Endothelial cell of umbilical vein (primary cell): ENCODE data around the gene VIL1. TPM values are rescaled to one million over a fixed set of nuclear protein-coding genes. Genes with fewer than 3 reads are reported as not detected.

Source experiments
- BruUV-seq: library from RNA; stranded (reverse); fragments of 400-500 nt; replicated peaks from 2 replicates; lab custom pipeline; 2021; lab: Mats Ljungman, UMichigan
- CTCF ChIA-PET: fragments of 300-600, 350-600 bp; sonication (Branson Sonifier 250); formaldehyde crosslinking; loops from one replicate; lab custom pipeline; 2021; ENCODE audit warnings: antibody characterized with exemption, inconsistent platforms; lab: Charles Lee
- POLR2A ChIA-PET: fragments of 300-600, 350-600 bp; sonication (Branson Sonifier 250); formaldehyde crosslinking; loops from one replicate; lab custom pipeline; 2021; ENCODE audit warnings: antibody characterized with exemption, inconsistent platforms; lab: Charles Lee
- DNase-seq: peaks from one replicate; pipeline ENCODE4 v3.0.0-alpha.2; 2011; ENCODE audit warnings: low read depth, low spot score
- FAIRE-seq: peaks from 2 replicates; lab custom pipeline; 2011; peaks lifted over from hg19 to GRCh38; lab: Jason Lieb, UNC
- H2AFZ ChIP-seq: 2 replicates; pipeline ENCODE4 v1.6.0; 2012; ENCODE audit warnings: low read depth, low read length, control low read depth, inconsistent platforms
- H3K27ac ChIP-seq: 2 replicates; pipeline ENCODE4 v1.5.1; 2011; ENCODE audit warnings: low read depth, mild to moderate bottlenecking, control low read depth, low read length, moderate library complexity; ENCODE audit not compliant: insufficient read depth
- H3K27me3 ChIP-seq, 2 experiments: 2 replicates each; pipeline versions ENCODE4 v1.6.0 to v1.6.1; 2011; ENCODE audit warnings: low read length in 2 of 2, mixed read lengths in 1 of 2; ENCODE audit not compliant: control insufficient read depth in 2 of 2, insufficient read depth in 2 of 2
- H3K36me3 ChIP-seq, 2 experiments: 2 replicates in 1 of 2; 3 replicates in 1 of 2; pipeline ENCODE4 v1.5.1; 2011; ENCODE audit warnings: low read length in 2 of 2, mild to moderate bottlenecking in 1 of 2, moderate library complexity in 1 of 2; ENCODE audit not compliant: control insufficient read depth in 2 of 2, insufficient read depth in 2 of 2; ENCODE audit errors: extremely low read depth in 1 of 2
- H3K4me1 ChIP-seq: 3 replicates; pipeline ENCODE4 v1.5.1; 2011; ENCODE audit warnings: mild to moderate bottlenecking, low read length; ENCODE audit not compliant: control insufficient read depth, insufficient read depth; ENCODE audit errors: extremely low read depth
- H3K4me2 ChIP-seq: 2 replicates; pipeline ENCODE4 v1.6.1; 2011; ENCODE audit warnings: low read length, control low read depth, mixed read lengths; ENCODE audit not compliant: insufficient read depth
- H3K4me3 ChIP-seq, 3 experiments: fragments of 200-600 bp in 1 of 3; sonication (generic), shearing (Covaris generic) in 1 of 3; replicated peaks in 1 of 3; 2 replicates each; pipeline ENCODE4 v1.5.1; 2011 to 2016; ENCODE audit warnings: control low read depth in 3 of 3, low read length in 3 of 3, mild to moderate bottlenecking in 2 of 3, inconsistent platforms in 1 of 3, low read depth in 1 of 3, moderate library complexity in 1 of 3; ENCODE audit not compliant: insufficient read depth in 1 of 3
- H3K79me2 ChIP-seq: 2 replicates; pipeline ENCODE4 v1.6.0; 2012; ENCODE audit warnings: low read length, inconsistent platforms; ENCODE audit not compliant: control insufficient read depth, insufficient read depth
- H3K9ac ChIP-seq: replicated peaks from 2 replicates; pipeline ENCODE3; 2011; ENCODE audit warnings: low read length, control low read depth; ENCODE audit not compliant: insufficient read depth; ENCODE audit errors: extremely low read depth
- H3K9me1 ChIP-seq: replicated peaks from 3 replicates; pipeline ENCODE4 v1.6.0; 2011; ENCODE audit warnings: mild to moderate bottlenecking, low read length; ENCODE audit not compliant: control insufficient read depth, insufficient read depth; ENCODE audit errors: extremely low read depth
- H3K9me3 ChIP-seq: replicated peaks from 2 replicates; pipeline ENCODE4 v1.5.1; 2012; ENCODE audit warnings: low read length, inconsistent platforms; ENCODE audit not compliant: control insufficient read depth, insufficient read depth
- H4K20me1 ChIP-seq: replicated peaks from 2 replicates; pipeline ENCODE3; 2011; ENCODE audit warnings: mild to moderate bottlenecking, low read length; ENCODE audit not compliant: control insufficient read depth, insufficient read depth; ENCODE audit errors: extremely low read depth
- EZH2 ChIP-seq: IDR thresholded peaks from 2 replicates; pipeline ENCODE4 v1.6.1; 2012; ENCODE audit warnings: borderline replicate concordance, low read depth, mild to moderate bottlenecking, moderate library complexity, low read length, inconsistent platforms; ENCODE audit not compliant: severe bottlenecking
- FOS ChIP-seq: IDR thresholded peaks from 2 replicates; pipeline ENCODE4 v1.6.1; 2011; ENCODE audit warnings: mild to moderate bottlenecking, low read length, moderate library complexity, borderline replicate concordance; ENCODE audit not compliant: insufficient read depth
- GATA2 ChIP-seq: IDR thresholded peaks from 2 replicates; pipeline ENCODE4 v1.7.0; 2011; ENCODE audit warnings: low read depth, mild to moderate bottlenecking, moderate library complexity, mixed read lengths, low read length; ENCODE audit not compliant: insufficient read length, insufficient read depth
- MAX ChIP-seq: IDR thresholded peaks from 2 replicates; pipeline ENCODE4 v1.6.1; 2011; ENCODE audit not compliant: insufficient read depth, insufficient read length
- MYC ChIP-seq: IDR thresholded peaks from one replicate; pipeline ENCODE4 v1.6.1; 2011; ENCODE audit warnings: mild to moderate bottlenecking, low read depth, low read length
- POLR2A ChIP-seq: IDR thresholded peaks from 2 replicates; pipeline ENCODE4 v1.6.1; 2012; ENCODE audit warnings: low read depth, mild to moderate bottlenecking, control low read depth, low read length
- POLR2AphosphoS5 ChIP-seq: IDR thresholded peaks from 2 replicates; pipeline ENCODE4 v1.6.1; 2012; ENCODE audit warnings: low read depth, mild to moderate bottlenecking, control low read depth, low read length, moderate library complexity; ENCODE audit not compliant: insufficient read depth
- dilution Hi-C: fragments of 300-500 bp; cut with MboI; formaldehyde crosslinking; loops from one replicate; pipeline ENCODE4 v1.15.0; 2019; ENCODE audit warnings: low sequenced_read_pairs; ENCODE audit not compliant: extremely low pct_ligation_motif_present
- intact Hi-C: fragments of 100-400 bp; cut with micrococcal nuclease; formaldehyde crosslinking; loops from one replicate; pipeline ENCODE4 v1.10.0; 2022
- polyA plus RNA-seq, 4 experiments: library from polyadenylated mRNA; depleted of rRNA in 3 of 4; stranded (reverse) in 3 of 4; unstranded in 1 of 4; fragments of >200 nt; gene quantifications; 2 replicates each; pipeline versions ENCODE4 v1.2.1 to v1.2.3, GENCODE V29; 2011 to 2012; ENCODE audit warnings: missing spikeins in 1 of 4
- total RNA-seq: library from RNA; stranded (reverse); gene quantifications from 2 replicates; pipeline ENCODE4 v1.2.3, GENCODE V29; 2021

VIL1 gene
- total and polyA plus RNA-seq, 2 donors (not counting 3 experiments of a cell fraction or from before 2014, with no cell fraction given), result not detected

- Histone ChIP-seq H3K27ac (no peak overlapping the region), H3K9me1 (no peaks in the 10 kb centered on the region), H3K4me1 (no peaks in the 10 kb centered on the region), H3K4me3 (no peak overlapping the region), H3K79me2 (no peaks in the 10 kb centered on the region), H2AFZ (no peak overlapping the region), H4K20me1 (no peaks in the 10 kb centered on the region), H3K27me3 (no peaks in the 10 kb centered on the region), H3K9me3 (no peaks in the 10 kb centered on the region), H3K9ac (no peak overlapping the region), H3K36me3 (no peaks in the 10 kb centered on the region), H3K4me2 (no peak overlapping the region)
- no TSS peak for BruUV-seq
- ChIA-PET POLR2A (no interaction called here), CTCF (no interaction called here)
- TF ChIP-seq EZH2, result no peak
- TF ChIP-seq POLR2AphosphoS5, result no peak
- FAIRE-seq (no peak), DNase-seq (no peak)
- intact Hi-C loops, result no loop called here
- dilution Hi-C loops, result no loop called here
These were observed 15.5 kb downstream of the VIL1 start for GRCh38 chr2:218434456-218434855.

GRCh38 chr2:218435003-218435982 lies 16.4 kb downstream of the VIL1 start:
- Histone ChIP-seq H3K36me3 (no peaks in the 10 kb centered on the region), H3K27me3 (no peaks in the 10 kb centered on the region), H4K20me1 (no peaks in the 10 kb centered on the region), H3K9me1 (no peaks in the 10 kb centered on the region), H3K4me3 (no peak overlapping the region), H3K9me3 (no peaks in the 10 kb centered on the region), H3K79me2 (no peaks in the 10 kb centered on the region), H3K4me2 (no peak overlapping the region), H3K9ac (no peak overlapping the region), H3K27ac (no peak overlapping the region), H2AFZ (no peak overlapping the region), H3K4me1 (no peaks in the 10 kb centered on the region)
- DNase-seq (no peak), FAIRE-seq (no peak)
- CTCF ChIA-PET, result interaction anchor here (0.6 kb wide), 1 partner anchor 31 kb away, joined by 3 read pairs; no protein-coding TSS in a partner anchor
- dilution Hi-C loops (no loop called here), intact Hi-C loops (no loop called here)
- POLR2A ChIA-PET, result no interaction called here
- no peak for TF ChIP-seq MAX
- TF ChIP-seq EZH2, result no peak
- TF ChIP-seq POLR2AphosphoS5, result no peak
- TF ChIP-seq FOS, result no peak
- no peak for TF ChIP-seq GATA2
- TF ChIP-seq POLR2A, result no peak
- no peak for TF ChIP-seq MYC
- BruUV-seq, result no TSS peak
